Keratinocyte (primary cell): ENCODE results near the gene BORCS6. TPM values are rescaled to one million over a fixed set of nuclear protein-coding genes. Genes with fewer than 3 reads are reported as not detected.

Experiments
- DNase-seq: peaks from one replicate; pipeline ENCODE4 v3.0.0-alpha.2; 2011; ENCODE audit warnings: low read depth, missing footprints, low spot score
- FAIRE-seq: peaks from 2 replicates; lab custom pipeline; 2011; peaks lifted over from hg19 to GRCh38; lab: Jason Lieb, UNC
- H2AFZ ChIP-seq: 2 replicates; pipeline ENCODE4 v1.6.0; 2012; ENCODE audit warnings: low read length, control low read depth, inconsistent platforms; ENCODE audit not compliant: control insufficient read depth
- H3K27ac ChIP-seq: 2 replicates; pipeline ENCODE4 v1.5.1; 2011; ENCODE audit warnings: low read length; ENCODE audit not compliant: control insufficient read depth, insufficient read depth
- H3K27me3 ChIP-seq: 3 replicates; pipeline ENCODE4 v1.6.0; 2011; ENCODE audit warnings: low read length; ENCODE audit not compliant: control insufficient read depth, insufficient read depth; ENCODE audit errors: extremely low read depth
- H3K36me3 ChIP-seq, 2 experiments: 2 replicates in 1 of 2; 3 replicates in 1 of 2; pipeline ENCODE4 v1.5.1; 2011; ENCODE audit warnings: low read length in 2 of 2, mild to moderate bottlenecking in 1 of 2; ENCODE audit not compliant: control insufficient read depth in 2 of 2, insufficient read depth in 2 of 2; ENCODE audit errors: extremely low read depth in 1 of 2
- H3K4me1 ChIP-seq: 3 replicates; pipeline ENCODE4 v1.5.1; 2011; ENCODE audit warnings: low read length; ENCODE audit not compliant: control insufficient read depth, insufficient read depth; ENCODE audit errors: extremely low read depth
- H3K4me2 ChIP-seq: 3 replicates; pipeline ENCODE4 v1.6.0; 2011; ENCODE audit warnings: low read depth, low read length; ENCODE audit not compliant: control insufficient read depth, insufficient read depth; ENCODE audit errors: extremely low read depth
- H3K4me3 ChIP-seq, 3 experiments: fragments of 200-600 bp in 1 of 3; sonication (generic) in 1 of 3; 2 replicates in 2 of 3; 3 replicates in 1 of 3; pipeline ENCODE4 v1.5.1; 2011 to 2016; ENCODE audit warnings: low read length in 3 of 3, mild to moderate bottlenecking in 3 of 3, control low read depth in 2 of 3, inconsistent platforms in 1 of 3, low read depth in 1 of 3, mixed read lengths in 1 of 3, mixed run types in 1 of 3, moderate library complexity in 1 of 3; ENCODE audit not compliant: control insufficient read depth in 2 of 3, insufficient read depth in 2 of 3; ENCODE audit errors: extremely low read depth in 1 of 3
- H3K79me2 ChIP-seq: 2 replicates; pipeline ENCODE4 v1.6.0; 2012; ENCODE audit warnings: low read length; ENCODE audit not compliant: control insufficient read depth, insufficient read depth
- H3K9ac ChIP-seq: 3 replicates; pipeline ENCODE4 v1.6.0; 2011; ENCODE audit warnings: low read length; ENCODE audit not compliant: control insufficient read depth, insufficient read depth; ENCODE audit errors: extremely low read depth
- H3K9me1 ChIP-seq: 3 replicates; pipeline ENCODE4 v1.6.0; 2011; ENCODE audit warnings: low read length; ENCODE audit not compliant: control insufficient read depth, insufficient read depth; ENCODE audit errors: extremely low read depth
- H3K9me3 ChIP-seq: 2 replicates; pipeline ENCODE4 v1.5.1; 2012; ENCODE audit warnings: low read depth, low read length; ENCODE audit not compliant: control insufficient read depth
- H4K20me1 ChIP-seq: 3 replicates; pipeline ENCODE4 v1.6.0; 2011; ENCODE audit warnings: low read length; ENCODE audit not compliant: control insufficient read depth, insufficient read depth; ENCODE audit errors: extremely low read depth
- EZH2 ChIP-seq: IDR thresholded peaks from one replicate; pipeline ENCODE4 v1.6.1; 2012; ENCODE audit warnings: inconsistent platforms, mild to moderate bottlenecking, low read length, moderate library complexity
- dilution Hi-C: fragments of 300-500 bp; cut with MboI; formaldehyde crosslinking; loops from one replicate; pipeline ENCODE4 v1.7.0; 2020; ENCODE audit warnings: low sequenced_read_pairs; ENCODE audit not compliant: extremely low pct_ligation_motif_present
- polyA plus RNA-seq, 5 experiments: library from polyadenylated mRNA; depleted of rRNA in 3 of 5; stranded (reverse) in 3 of 5; stranded (forward) in 1 of 5; unstranded in 1 of 5; fragments of >200 nt; gene quantifications; 1 replicate in 1 of 5; 2 replicates in 3 of 5; 3 replicates in 1 of 5; pipeline versions ENCODE4 v1.2.1 to v1.2.3, GENCODE V29; 2011 to 2012; ENCODE audit warnings: missing spikeins in 2 of 5, low read depth in 1 of 5, low replicate concordance in 1 of 5
- TF ChIP-seq, protein P1 (sequence below), 3 experiments: IDR thresholded peaks in 1 of 3; conservative IDR thresholded peaks in 1 of 3; optimal IDR thresholded peaks in 1 of 3; 2 replicates in 2 of 3; 3 replicates in 1 of 3; pipeline versions ENCODE3 to v1.5.1; 2011; ENCODE audit warnings: low read length in 3 of 3, mild to moderate bottlenecking in 3 of 3, moderate library complexity in 2 of 3, control low read depth in 1 of 3, inconsistent platforms in 1 of 3; ENCODE audit not compliant: insufficient read depth in 2 of 3; ENCODE audit errors: extremely low read depth in 1 of 3

Gene BORCS6
- polyA plus RNA-seq, 1 donor (not counting 4 experiments of a cell fraction or from before 2014, with no cell fraction given): 4.2 TPM

DNA sequence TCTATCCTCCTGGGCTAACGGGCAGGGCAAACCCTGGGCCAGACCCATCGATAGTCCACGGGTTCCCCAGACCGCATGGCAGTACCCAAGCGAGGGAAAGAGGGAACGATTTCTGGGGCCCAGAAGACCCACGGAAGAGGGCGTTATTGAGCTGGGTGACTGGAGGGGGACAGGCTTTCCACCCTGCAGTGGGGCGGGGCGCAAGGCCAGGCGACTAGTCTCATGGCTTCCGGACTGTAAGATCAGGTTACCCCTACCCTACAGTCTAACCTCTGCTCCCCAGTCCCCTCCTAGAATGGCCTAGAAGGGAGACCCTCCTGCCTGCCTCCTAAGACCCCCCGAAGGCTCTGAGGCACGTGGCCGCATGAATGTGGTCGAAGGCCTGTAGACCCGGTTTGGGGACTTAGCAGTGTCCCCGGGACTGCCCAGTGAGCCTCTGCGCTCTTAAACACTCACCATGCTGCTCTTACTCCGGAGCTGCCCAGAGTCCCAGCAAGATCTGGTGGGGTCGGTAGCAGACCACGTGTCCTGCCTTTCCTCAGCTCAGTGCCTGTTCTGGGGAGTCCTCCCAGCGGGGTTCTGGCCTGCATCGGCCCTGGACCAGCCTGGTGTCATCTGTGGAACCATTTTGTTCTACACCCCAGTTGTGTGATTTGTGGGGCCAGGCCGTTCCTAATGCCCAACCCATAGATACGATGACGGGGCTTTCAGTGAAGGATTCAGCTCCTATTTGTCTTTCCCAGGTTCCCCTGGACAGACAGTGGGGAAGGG is 33.6 kb upstream of the BORCS6 start:
- Histone ChIP-seq H2AFZ (peak overlapping the region; percentile 82), H3K36me3 (peaks cover 4 to 8% of the 10 kb centered on the region in 2 experiments), H3K9ac (peak overlapping the region; percentile 93), H3K4me1 (peaks cover 23% of the 10 kb centered on the region), H4K20me1 (no peaks in the 10 kb centered on the region), H3K27ac (peak overlapping the region; percentile 70), H3K9me3 (no peaks in the 10 kb centered on the region), H3K27me3 (no peaks in the 10 kb centered on the region), H3K4me2 (peak overlapping the region; percentile 81), H3K4me3 (peak overlapping the region; percentile 58 to 65 (median 60)), H3K79me2 (no peaks in the 10 kb centered on the region), H3K9me1 (no peaks in the 10 kb centered on the region)
- no peak for DNase-seq
- dilution Hi-C loops: no loop called here
- no peak for FAIRE-seq
- no peak for TF ChIP-seq EZH2
- TF ChIP-seq, protein P1, sequence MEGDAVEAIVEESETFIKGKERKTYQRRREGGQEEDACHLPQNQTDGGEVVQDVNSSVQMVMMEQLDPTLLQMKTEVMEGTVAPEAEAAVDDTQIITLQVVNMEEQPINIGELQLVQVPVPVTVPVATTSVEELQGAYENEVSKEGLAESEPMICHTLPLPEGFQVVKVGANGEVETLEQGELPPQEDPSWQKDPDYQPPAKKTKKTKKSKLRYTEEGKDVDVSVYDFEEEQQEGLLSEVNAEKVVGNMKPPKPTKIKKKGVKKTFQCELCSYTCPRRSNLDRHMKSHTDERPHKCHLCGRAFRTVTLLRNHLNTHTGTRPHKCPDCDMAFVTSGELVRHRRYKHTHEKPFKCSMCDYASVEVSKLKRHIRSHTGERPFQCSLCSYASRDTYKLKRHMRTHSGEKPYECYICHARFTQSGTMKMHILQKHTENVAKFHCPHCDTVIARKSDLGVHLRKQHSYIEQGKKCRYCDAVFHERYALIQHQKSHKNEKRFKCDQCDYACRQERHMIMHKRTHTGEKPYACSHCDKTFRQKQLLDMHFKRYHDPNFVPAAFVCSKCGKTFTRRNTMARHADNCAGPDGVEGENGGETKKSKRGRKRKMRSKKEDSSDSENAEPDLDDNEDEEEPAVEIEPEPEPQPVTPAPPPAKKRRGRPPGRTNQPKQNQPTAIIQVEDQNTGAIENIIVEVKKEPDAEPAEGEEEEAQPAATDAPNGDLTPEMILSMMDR (optimal IDR thresholded peaks at IDR 0.05 in 1 of 3, IDR thresholded peaks at IDR 0.05 in 1 of 3, conservative IDR thresholded peaks at IDR 0.05 in 1 of 3; ENCODE audit: extremely low read depth in 1 of 3, insufficient read depth in 2 of 3, low read length in 3 of 3): peak in 1 of 3 experiments; percentile 53

DNA sequence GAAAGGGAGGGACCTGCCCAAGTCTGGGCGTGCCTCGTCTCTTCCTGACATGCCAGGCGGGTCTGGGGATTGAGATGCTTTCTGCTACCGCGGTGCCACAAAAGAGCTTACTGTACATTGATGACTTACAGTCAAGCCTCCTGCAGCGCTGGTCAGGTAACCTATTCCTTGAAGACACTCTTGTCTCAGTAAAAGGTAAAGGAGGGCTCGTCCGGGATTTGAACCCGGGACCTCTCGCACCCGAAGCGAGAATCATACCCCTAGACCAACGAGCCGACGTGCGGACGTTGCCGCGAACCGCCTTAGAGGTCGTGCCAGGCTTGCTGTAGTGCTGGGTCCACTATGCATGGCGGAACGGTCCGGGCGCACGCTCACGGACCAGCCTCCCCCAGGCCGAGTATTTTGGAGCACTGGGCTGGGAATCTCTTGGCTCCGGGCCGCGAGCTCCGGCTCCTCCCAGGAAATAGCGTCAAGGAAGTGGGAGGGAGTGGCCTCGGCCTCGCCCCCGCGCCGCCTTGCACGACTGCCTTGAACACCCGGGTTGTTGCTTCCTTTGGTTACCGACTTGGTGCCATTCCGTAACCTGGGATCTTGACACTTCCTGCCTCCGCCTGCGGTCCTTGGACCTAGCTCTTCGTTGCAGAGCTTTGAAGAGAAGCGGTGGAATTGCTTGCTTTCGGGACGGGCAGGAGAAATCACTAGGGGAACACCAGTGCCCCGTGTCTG is 32.8 kb upstream of the BORCS6 start:
- Histone ChIP-seq H3K36me3 (peaks cover 2 to 7% of the 10 kb centered on the region in 2 experiments), H3K9me1 (no peaks in the 10 kb centered on the region), H4K20me1 (no peaks in the 10 kb centered on the region), H3K9ac (peak overlapping the region; percentile 93), H3K4me2 (peak overlapping the region; percentile 81), H3K4me1 (peaks cover 23% of the 10 kb centered on the region), H3K9me3 (no peaks in the 10 kb centered on the region), H3K79me2 (no peaks in the 10 kb centered on the region), H3K4me3 (peak overlapping the region; percentile 58 to 65 (median 60)), H2AFZ (peak overlapping the region; percentile 82), H3K27me3 (no peaks in the 10 kb centered on the region), H3K27ac (peak overlapping the region; percentile 70)
- TF ChIP-seq, protein P1 (optimal IDR thresholded peaks at IDR 0.05 in 1 of 3, IDR thresholded peaks at IDR 0.05 in 1 of 3, conservative IDR thresholded peaks at IDR 0.05 in 1 of 3; ENCODE audit: extremely low read depth in 1 of 3, insufficient read depth in 2 of 3, low read length in 3 of 3): no peak
- dilution Hi-C loops: no loop called here
- DNase-seq (peak; percentile 98), FAIRE-seq (peak; percentile 39)
